HG03139 (cell line): ENCODE measurements around the gene MRPL4.
A peak's percentile ranks its signal among the peaks of the same experiment; 100 is the strongest.

Experiments
- ATAC-seq: cut with Tn5 transposase; IDR thresholded peaks from one replicate; pipeline ENCODE4 v1.9.1; 2021; ENCODE audit not compliant: unreplicated experiment

The MRPL4 gene

GRCh38 chr19:10251792-10252694 lies at the start of gene MRPL4:
Gene MRPL4 (plus strand): TSS chr19:10252214. CDS start chr19:10252254, 40 bp downstream.
- peak; percentile 87 for ATAC-seq

- ATAC-seq = no peak
Observed at GRCh38 chr19:10203686-10204085, 48.3 kb upstream of the MRPL4 start.

- no peak for ATAC-seq
Observed at GRCh38 chr19:10205636-10206035, 46.4 kb upstream of the MRPL4 start.

GRCh38 chr19:10206226-10206885 lies 45.7 kb upstream of the MRPL4 start:
- ATAC-seq = no peak

- no peak for ATAC-seq
Observed at GRCh38 chr19:10207026-10207425, 45.0 kb upstream of the MRPL4 start.

- ATAC-seq = no peak
Observed at GRCh38 chr19:10209315-10209714, 42.7 kb upstream of the MRPL4 start.

- no peak for ATAC-seq
Observed at GRCh38 chr19:10211061-10211460, 41.0 kb upstream of the MRPL4 start.

- no peak for ATAC-seq
Observed at GRCh38 chr19:10211691-10212090, 40.3 kb upstream of the MRPL4 start.

- no peak for ATAC-seq
Observed at GRCh38 chr19:10214784-10215183, 37.2 kb upstream of the MRPL4 start.

GRCh38 chr19:10217085-10217484 lies 34.9 kb upstream of the MRPL4 start:
- no peak for ATAC-seq

- ATAC-seq = no peak
Observed at GRCh38 chr19:10219678-10220077, 32.3 kb upstream of the MRPL4 start.

GRCh38 chr19:10220695-10221094 lies 31.3 kb upstream of the MRPL4 start:
- ATAC-seq = no peak

GRCh38 chr19:10222201-10222890 lies 29.7 kb upstream of the MRPL4 start:
- ATAC-seq = no peak

GRCh38 chr19:10223488-10224213 lies 28.4 kb upstream of the MRPL4 start:
- no peak for ATAC-seq

GRCh38 chr19:10224337-10224736 lies 27.7 kb upstream of the MRPL4 start:
- no peak for ATAC-seq

GRCh38 chr19:10226021-10226375 lies 26.0 kb upstream of the MRPL4 start:
- ATAC-seq = no peak

GRCh38 chr19:10226376-10227025 lies 25.5 kb upstream of the MRPL4 start:
- no peak for ATAC-seq

- ATAC-seq = no peak
Observed at GRCh38 chr19:10227026-10227971, 24.7 kb upstream of the MRPL4 start.

- ATAC-seq = no peak
Observed at GRCh38 chr19:10228393-10228792, 23.6 kb upstream of the MRPL4 start.
